Measurements from ENCODE around the gene LAMA5. TPM values are rescaled to one million over a fixed set of nuclear protein-coding genes. Genes with fewer than 3 reads are reported as not detected.

Gene LAMA5
- total RNA-seq, 1 donor from 2014 or later: 18.6 TPM

GRCh38 chr20:62306414-62307187, 60.5 kb downstream of the LAMA5 start:
- no peak for DNase-seq (ENCODE audit: low read depth in 2 of 2)

- DNase-seq (ENCODE audit: low read depth in 2 of 2): no peak
These were observed 61.2 kb downstream of the LAMA5 start for GRCh38 chr20:62305765-62306413.

GRCh38 chr20:62305149-62305764, 61.9 kb downstream of the LAMA5 start:
- DNase-seq (ENCODE audit: low read depth in 2 of 2): peak in 1 of 2 donors; percentile 33

- no peak for DNase-seq (ENCODE audit: low read depth in 2 of 2)
These were observed 62.6 kb downstream of the LAMA5 start for GRCh38 chr20:62304331-62305148.

GRCh38 chr20:62303340-62304226, 63.5 kb downstream of the LAMA5 start:
- peak in 1 of 2 donors; percentile 41 for DNase-seq (ENCODE audit: low read depth in 2 of 2)

- no peak for DNase-seq (ENCODE audit: low read depth in 2 of 2)
These were observed 64.1 kb downstream of the LAMA5 start for GRCh38 chr20:62303062-62303339.

- DNase-seq (ENCODE audit: low read depth in 2 of 2): peak; percentile 90 to 98
These were observed 64.6 kb downstream of the LAMA5 start, which contains the start of gene ADRM1 for GRCh38 chr20:62302341-62303061. TSS of gene ADRM1 (plus strand) at chr20:62302997. CDS start at chr20:62303569, 572 bp downstream.

- peak; percentile 87 to 95 for DNase-seq (ENCODE audit: low read depth in 2 of 2)
These were observed 65.3 kb downstream of the LAMA5 start for GRCh38 chr20:62301773-62302340.

- no peak for DNase-seq (ENCODE audit: low read depth in 2 of 2)
These were observed 65.9 kb downstream of the LAMA5 start for GRCh38 chr20:62301111-62301668.

GRCh38 chr20:62300319-62300718, 66.8 kb downstream of the LAMA5 start:
- no peak for DNase-seq (ENCODE audit: low read depth in 2 of 2)

GRCh38 chr20:62299666-62300236, 67.4 kb downstream of the LAMA5 start:
- DNase-seq (ENCODE audit: low read depth in 2 of 2): no peak

GRCh38 chr20:62298577-62299249, 68.4 kb downstream of the LAMA5 start:
- no peak for DNase-seq (ENCODE audit: low read depth in 2 of 2)

GRCh38 chr20:62297449-62298227, 69.5 kb downstream of the LAMA5 start:
- DNase-seq (ENCODE audit: low read depth in 2 of 2): no peak

- no peak for DNase-seq (ENCODE audit: low read depth in 2 of 2)
These were observed 70.2 kb downstream of the LAMA5 start for GRCh38 chr20:62296724-62297448.

GRCh38 chr20:62294516-62294915, 72.6 kb downstream of the LAMA5 start:
- DNase-seq (ENCODE audit: low read depth in 2 of 2): peak; percentile 54 to 57

- no peak for DNase-seq (ENCODE audit: low read depth in 2 of 2)
These were observed 73.2 kb downstream of the LAMA5 start for GRCh38 chr20:62293946-62294345.

Data from dermis microvascular lymphatic vessel endothelial cell (primary cell).